Measurements from ENCODE around the gene ZNF582. TPM values are rescaled to one million over a fixed set of nuclear protein-coding genes. Genes with fewer than 3 reads are reported as not detected.

Gene ZNF582
- polyA plus RNA-seq (2012; rRNA removed) = 4.5 and 5.9 TPM in 2 replicates
- 6.0 and 8.2 TPM in 2 replicates for polyA plus RNA-seq (2012; cell fraction: cytosol; rRNA removed)
- 4.1 and 7.2 TPM in 2 replicates for polyA plus RNA-seq (2012; cell fraction: nucleus; rRNA removed)

- no peaks in the 10 kb centered on the region for H3K27me3 ChIP-seq (ENCODE audit: insufficient read depth)
- H3K79me2 ChIP-seq (ENCODE audit: insufficient read depth) = no peaks in the 10 kb centered on the region
- H2AFZ ChIP-seq (ENCODE audit: low read depth) = peak within 1 kb of the TSS; percentile 97
- peak within 1 kb of the TSS; percentile 81 to 98 for H3K27ac ChIP-seq (ENCODE audit: low read depth in 2 of 2, low read length in 1 of 2)
- H3K9ac ChIP-seq = peak within 1 kb of the TSS; percentile 92
- H3K4me3 ChIP-seq (ENCODE audit: low read depth in 2 of 2, low read length in 1 of 2) = peak within 1 kb of the TSS; percentile 75 to 87
- H3K36me3 ChIP-seq (replicated peaks in 1 of 2; ENCODE audit: control insufficient read depth in 1 of 2, insufficient read depth in 2 of 2, low read length in 1 of 2) = peaks cover 19 to 25% of the 10 kb centered on the region in 2 experiments
- H3K4me2 ChIP-seq = peak within 1 kb of the TSS; percentile 74
- no peaks in the 10 kb centered on the region for H4K20me1 ChIP-seq (ENCODE audit: insufficient read depth)
- peaks cover 7% of the 10 kb centered on the region; the same call in 1 of the 2 replicates for H3K9me3 ChIP-seq
- WGBS (ENCODE audit: low lambda C conversion rate) = 11% methylated on average over 30 of the region's 73 CpGs
- DNase-seq = peak; percentile 94
- H3K4me1 ChIP-seq (ENCODE audit: control insufficient read depth in 1 of 2, insufficient read depth in 2 of 2, low read depth in 1 of 2, low read length in 1 of 2) = peaks cover 0 to 3% of the 10 kb centered on the region in 2 experiments; a peak in 1 of 4 replicates
- CTCF ChIA-PET = interaction anchor here (0.6 to 2.0 kb wide), 12 partner anchors 9 to 1722 kb away, joined by 3 to 9 read pairs (median 3); partner anchors contain the start of gene ZNF583
- peaks cover 3% of the 10 kb centered on the region for H3F3A ChIP-seq (replicated peaks; ENCODE audit: insufficient read depth)
- H3K9me2 ChIP-seq = no peaks in the 10 kb centered on the region
- POLR2A ChIA-PET = no interaction called here
- TF ChIP-seq FOXM1 (IDR thresholded peaks at IDR 0.05; ENCODE audit: low read depth) = no peak
- peak; percentile 87 for TF ChIP-seq CTCF (IDR thresholded peaks at IDR 0.05)
- peak; percentile 80 for TF ChIP-seq NRF1 (IDR thresholded peaks at IDR 0.05; ENCODE audit: low read depth, low read length)
- no peak for TF ChIP-seq REST (IDR thresholded peaks at IDR 0.05; ENCODE audit: low read depth, low read length)
- TF ChIP-seq NFIC (IDR thresholded peaks at IDR 0.05; ENCODE audit: borderline replicate concordance) = no peak
- peak; percentile 46 for TF ChIP-seq TAF1 (IDR thresholded peaks at IDR 0.05; ENCODE audit: borderline replicate concordance, low read depth, low read length)
- TF ChIP-seq, protein P1, sequence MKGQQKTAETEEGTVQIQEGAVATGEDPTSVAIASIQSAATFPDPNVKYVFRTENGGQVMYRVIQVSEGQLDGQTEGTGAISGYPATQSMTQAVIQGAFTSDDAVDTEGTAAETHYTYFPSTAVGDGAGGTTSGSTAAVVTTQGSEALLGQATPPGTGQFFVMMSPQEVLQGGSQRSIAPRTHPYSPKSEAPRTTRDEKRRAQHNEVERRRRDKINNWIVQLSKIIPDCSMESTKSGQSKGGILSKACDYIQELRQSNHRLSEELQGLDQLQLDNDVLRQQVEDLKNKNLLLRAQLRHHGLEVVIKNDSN (IDR thresholded peaks at IDR 0.05; ENCODE audit: borderline replicate concordance, low read depth) = no peak
- 0 out of 2 replicates have a peak, but pooled peaks have one; percentile 51 for TF ChIP-seq GABPA (IDR thresholded peaks at IDR 0.05; ENCODE audit: low read depth)
- no peak for TF ChIP-seq TEAD4 (IDR thresholded peaks at IDR 0.05; ENCODE audit: borderline replicate concordance, insufficient read depth)
- TF ChIP-seq RCOR1 (IDR thresholded peaks at IDR 0.05; ENCODE audit: low read length) = no peak; the same call in 1 of the 2 replicates
- peak; percentile 53; the same call in 1 of the 2 replicates for TF ChIP-seq POLR2AphosphoS5 (IDR thresholded peaks at IDR 0.05; ENCODE audit: low read depth, low read length)
- TF ChIP-seq RAD21 (IDR thresholded peaks at IDR 0.05; ENCODE audit: low read length) = peak; percentile 47
- TF ChIP-seq, protein P2, sequence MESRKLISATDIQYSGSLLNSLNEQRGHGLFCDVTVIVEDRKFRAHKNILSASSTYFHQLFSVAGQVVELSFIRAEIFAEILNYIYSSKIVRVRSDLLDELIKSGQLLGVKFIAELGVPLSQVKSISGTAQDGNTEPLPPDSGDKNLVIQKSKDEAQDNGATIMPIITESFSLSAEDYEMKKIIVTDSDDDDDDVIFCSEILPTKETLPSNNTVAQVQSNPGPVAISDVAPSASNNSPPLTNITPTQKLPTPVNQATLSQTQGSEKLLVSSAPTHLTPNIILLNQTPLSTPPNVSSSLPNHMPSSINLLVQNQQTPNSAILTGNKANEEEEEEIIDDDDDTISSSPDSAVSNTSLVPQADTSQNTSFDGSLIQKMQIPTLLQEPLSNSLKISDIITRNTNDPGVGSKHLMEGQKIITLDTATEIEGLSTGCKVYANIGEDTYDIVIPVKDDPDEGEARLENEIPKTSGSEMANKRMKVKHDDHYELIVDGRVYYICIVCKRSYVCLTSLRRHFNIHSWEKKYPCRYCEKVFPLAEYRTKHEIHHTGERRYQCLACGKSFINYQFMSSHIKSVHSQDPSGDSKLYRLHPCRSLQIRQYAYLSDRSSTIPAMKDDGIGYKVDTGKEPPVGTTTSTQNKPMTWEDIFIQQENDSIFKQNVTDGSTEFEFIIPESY (IDR thresholded peaks at IDR 0.05; ENCODE audit: borderline replicate concordance, low read depth) = peak; percentile 98
- TF ChIP-seq EZH2phosphoT487 (IDR thresholded peaks at IDR 0.05; ENCODE audit: borderline replicate concordance, low read depth) = no peak
- TF ChIP-seq RFX5 (IDR thresholded peaks at IDR 0.05; ENCODE audit: low read length) = no peak
- TF ChIP-seq ELF1 (IDR thresholded peaks at IDR 0.05) = peak; percentile 60
- TF ChIP-seq TCF12 (IDR thresholded peaks at IDR 0.05) = no peak
- peak; percentile 99 for TF ChIP-seq CHD2 (IDR thresholded peaks at IDR 0.05; ENCODE audit: low read length, partially characterized antibody)
- peak; percentile 47; the same call in 1 of the 2 replicates for TF ChIP-seq SIN3A (IDR thresholded peaks at IDR 0.05; ENCODE audit: borderline replicate concordance, low read depth, low read length)
- TF ChIP-seq FOSL2 (IDR thresholded peaks at IDR 0.05; ENCODE audit: borderline replicate concordance, low read depth) = no peak
- peak; percentile 67 for TF ChIP-seq MXI1 (IDR thresholded peaks at IDR 0.05; ENCODE audit: low read depth, low read length)
- 0 out of 2 replicates have a peak, but pooled peaks have one; percentile 32 for TF ChIP-seq MAX (IDR thresholded peaks at IDR 0.05; ENCODE audit: low read depth)
- peak; percentile 87 for TF ChIP-seq YY1 (IDR thresholded peaks at IDR 0.05; ENCODE audit: low read depth)
- TF ChIP-seq MEF2A (IDR thresholded peaks at IDR 0.05; ENCODE audit: borderline replicate concordance, low read depth) = no peak
- no peak for TF ChIP-seq JUND (IDR thresholded peaks at IDR 0.05)
These were observed at the start of gene ZNF582 for GRCh38 chr19:56393119-56394012. Gene ZNF582 (minus strand): TSS chr19:56393534. CDS start chr19:56391752, 1,782 bp downstream.
